Measurements from ENCODE around the gene RTN4RL2.
A peak's percentile ranks its signal among the peaks of the same experiment; 100 is the strongest.

RTN4RL2 gene

DNA sequence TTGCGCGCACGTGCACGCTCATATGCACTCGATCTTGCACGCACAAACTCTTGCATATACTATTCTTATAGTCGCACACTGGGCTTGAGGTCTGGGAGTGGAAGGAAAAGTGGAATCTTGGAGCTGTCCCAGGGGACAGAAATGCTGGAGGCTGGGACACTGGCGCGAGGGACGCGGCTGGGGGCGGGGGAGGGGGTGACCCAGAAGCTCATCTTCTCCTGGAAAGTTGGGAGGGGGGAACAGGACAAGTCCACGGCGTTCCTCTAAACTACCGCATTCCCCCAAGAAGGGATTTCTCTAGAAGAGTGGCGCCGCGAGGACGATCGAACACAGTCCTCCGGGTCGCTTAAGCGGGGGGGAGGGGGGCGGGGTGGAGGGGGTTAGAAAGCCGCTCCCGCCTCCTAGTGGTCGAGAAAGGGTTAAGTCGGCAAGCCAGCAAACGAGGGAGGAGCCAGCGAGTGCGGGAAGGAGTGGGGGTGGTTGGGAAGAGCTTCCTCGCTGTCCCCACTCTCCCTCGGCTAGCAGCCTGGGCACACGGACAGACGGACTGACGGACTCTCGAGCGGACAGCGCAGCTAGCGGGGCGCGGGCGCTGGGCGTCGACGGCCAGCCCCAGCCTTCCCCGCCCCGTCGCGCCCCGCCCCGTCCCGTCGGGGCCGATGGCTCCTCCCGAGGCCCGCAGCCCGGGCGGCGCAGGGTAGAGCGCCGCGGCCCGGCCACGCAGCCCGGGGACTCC is at the start of gene RTN4RL2:
RTN4RL2 (plus strand) TSS at position 507 of the 736 bp plus-strand sequence. CDS start 338 bp downstream, outside the sequence.
- H3K27ac ChIP-seq (ENCODE audit: low read length) = no peak within 1 kb of the TSS
- no CpG with 5 or more reads among the region's 66 CpGs for WGBS (ENCODE audit: insufficient coverage, insufficient read length)
- peaks cover 11% of the 10 kb centered on the region for H3K27me3 ChIP-seq (ENCODE audit: control insufficient read depth, insufficient read depth, low read length)
- H3K4me3 ChIP-seq (ENCODE audit: low read length) = peak within 1 kb of the TSS; percentile 90
- peaks cover 12% of the 10 kb centered on the region for H3K4me1 ChIP-seq (ENCODE audit: control insufficient read depth, insufficient read depth, low read length)
- H3K9me3 ChIP-seq (ENCODE audit: control insufficient read depth, insufficient read depth, low read length) = no peaks in the 10 kb centered on the region
- H3K36me3 ChIP-seq (ENCODE audit: control insufficient read depth, insufficient read depth, low read length) = no peaks in the 10 kb centered on the region
- no peak for DNase-seq (ENCODE audit: low read depth, low spot score)

DNA sequence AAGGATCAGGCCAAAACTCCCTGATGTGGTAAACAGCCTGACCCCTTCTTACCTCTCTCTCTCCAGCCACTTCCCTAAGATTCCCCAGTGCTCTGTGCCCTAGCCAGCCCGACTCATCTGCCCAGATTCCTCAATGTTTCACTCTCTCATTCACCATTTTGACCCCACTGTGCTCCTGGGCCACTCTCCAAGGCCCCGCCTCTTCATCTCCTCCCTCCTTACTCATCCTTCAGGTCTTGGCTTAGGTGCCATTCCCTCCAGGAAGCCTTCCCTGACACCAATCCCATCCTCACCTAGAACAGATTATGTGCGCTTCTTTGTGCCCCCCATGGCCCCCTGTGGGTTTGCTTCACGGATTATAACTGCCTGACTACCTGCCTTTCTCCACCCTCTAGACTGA is 46.6 kb upstream of the RTN4RL2 start:
- H3K4me3 ChIP-seq (ENCODE audit: low read length) = no peak overlapping the region
- H3K27me3 ChIP-seq (ENCODE audit: control insufficient read depth, insufficient read depth, low read length) = no peaks in the 10 kb centered on the region
- peaks cover 24% of the 10 kb centered on the region for H3K36me3 ChIP-seq (ENCODE audit: control insufficient read depth, insufficient read depth, low read length)
- H3K27ac ChIP-seq (ENCODE audit: low read length) = no peak overlapping the region
- no CpG with 5 or more reads among the region's 4 CpGs for WGBS (ENCODE audit: insufficient coverage, insufficient read length)
- no peaks in the 10 kb centered on the region for H3K9me3 ChIP-seq (ENCODE audit: control insufficient read depth, insufficient read depth, low read length)
- no peaks in the 10 kb centered on the region for H3K4me1 ChIP-seq (ENCODE audit: control insufficient read depth, insufficient read depth, low read length)
- DNase-seq (ENCODE audit: low read depth, low spot score) = no peak

DNA sequence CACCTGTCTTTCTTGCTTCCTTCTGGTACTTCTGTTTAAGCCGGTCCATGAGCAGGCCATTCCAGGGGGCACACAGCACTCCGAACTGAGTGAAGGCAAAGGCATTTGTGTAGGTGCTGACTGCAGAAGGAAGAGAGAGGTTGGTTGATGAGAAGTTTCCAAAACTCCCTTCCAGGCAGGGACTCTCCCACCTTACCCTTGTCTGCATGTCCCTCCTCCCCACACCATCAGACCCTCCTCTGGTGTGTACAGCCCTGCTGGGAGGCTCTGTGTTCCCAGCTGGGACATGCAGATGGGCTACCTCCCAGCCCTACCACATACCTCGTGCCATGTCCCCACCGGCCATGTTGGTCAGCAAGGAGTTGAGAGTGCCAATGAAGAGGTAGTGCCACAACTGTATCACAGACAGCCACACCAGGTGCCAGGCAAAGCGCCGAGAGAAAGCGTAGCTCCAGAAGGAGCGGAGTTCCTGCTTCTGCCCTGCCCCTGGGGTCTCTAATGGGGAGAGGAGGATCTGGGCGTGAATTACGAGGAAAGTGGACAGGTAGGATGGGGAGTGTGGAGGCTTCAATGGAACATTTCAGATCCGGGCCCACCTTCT is 45.6 kb upstream of the RTN4RL2 start:
- H3K4me3 ChIP-seq (ENCODE audit: low read length) = no peak overlapping the region
- no CpG with 5 or more reads among the region's 11 CpGs for WGBS (ENCODE audit: insufficient coverage, insufficient read length)
- DNase-seq (ENCODE audit: low read depth, low spot score) = no peak
- H3K27ac ChIP-seq (ENCODE audit: low read length) = no peak overlapping the region
- H3K27me3 ChIP-seq (ENCODE audit: control insufficient read depth, insufficient read depth, low read length) = no peaks in the 10 kb centered on the region
- H3K4me1 ChIP-seq (ENCODE audit: control insufficient read depth, insufficient read depth, low read length) = no peaks in the 10 kb centered on the region
- peaks cover 15% of the 10 kb centered on the region for H3K36me3 ChIP-seq (ENCODE audit: control insufficient read depth, insufficient read depth, low read length)
- no peaks in the 10 kb centered on the region for H3K9me3 ChIP-seq (ENCODE audit: control insufficient read depth, insufficient read depth, low read length)

DNA sequence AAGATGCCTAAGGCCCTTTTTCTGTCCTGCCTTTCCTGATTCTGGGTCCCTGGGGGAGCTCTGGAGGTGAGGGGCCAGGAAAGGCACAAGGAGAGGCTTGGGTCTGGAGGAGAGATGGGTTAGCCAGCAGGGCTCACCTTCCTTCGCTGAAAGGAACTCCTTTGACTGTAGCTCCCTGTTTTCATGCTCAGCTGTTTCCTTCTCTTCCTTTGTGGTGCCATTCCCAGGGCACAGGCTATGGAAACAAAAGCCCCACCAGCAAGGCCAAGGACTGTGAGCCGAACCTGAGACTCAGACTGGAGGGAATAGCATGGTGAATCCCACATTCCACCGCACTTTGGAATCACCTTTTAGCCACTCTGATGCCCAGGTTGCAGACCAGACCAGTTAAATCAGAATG is 43.9 kb upstream of the RTN4RL2 start:
- H3K27ac ChIP-seq (ENCODE audit: low read length) = no peak overlapping the region
- H3K4me1 ChIP-seq (ENCODE audit: control insufficient read depth, insufficient read depth, low read length) = no peaks in the 10 kb centered on the region
- no peak for DNase-seq (ENCODE audit: low read depth, low spot score)
- peaks cover 12% of the 10 kb centered on the region for H3K36me3 ChIP-seq (ENCODE audit: control insufficient read depth, insufficient read depth, low read length)
- H3K9me3 ChIP-seq (ENCODE audit: control insufficient read depth, insufficient read depth, low read length) = no peaks in the 10 kb centered on the region
- WGBS (ENCODE audit: insufficient coverage, insufficient read length) = no CpG with 5 or more reads among the region's 3 CpGs
- H3K27me3 ChIP-seq (ENCODE audit: control insufficient read depth, insufficient read depth, low read length) = no peaks in the 10 kb centered on the region
- H3K4me3 ChIP-seq (ENCODE audit: low read length) = no peak overlapping the region

DNA sequence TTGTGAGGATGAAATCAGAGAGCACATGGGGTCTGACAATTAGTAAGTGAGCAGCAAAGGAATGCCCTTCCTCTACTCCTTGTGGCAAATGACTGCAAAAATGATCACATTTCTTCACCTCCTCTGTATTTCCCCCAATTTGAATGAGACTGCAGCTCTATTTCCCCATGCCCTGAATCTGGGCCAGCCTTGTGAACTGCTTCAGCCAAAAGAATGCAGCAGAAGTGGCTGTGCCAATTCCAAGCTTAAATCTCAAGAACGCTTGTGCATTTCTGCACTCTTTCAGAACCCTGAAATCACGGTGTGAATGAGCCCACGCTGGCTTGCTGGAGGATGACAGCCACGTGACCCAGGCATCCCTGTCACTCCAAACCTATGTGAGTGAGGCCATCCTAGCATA is 43.3 kb upstream of the RTN4RL2 start:
- H3K9me3 ChIP-seq (ENCODE audit: control insufficient read depth, insufficient read depth, low read length) = no peaks in the 10 kb centered on the region
- H3K36me3 ChIP-seq (ENCODE audit: control insufficient read depth, insufficient read depth, low read length) = peaks cover 12% of the 10 kb centered on the region
- no CpG with 5 or more reads among the region's 4 CpGs for WGBS (ENCODE audit: insufficient coverage, insufficient read length)
- no peak for DNase-seq (ENCODE audit: low read depth, low spot score)
- no peaks in the 10 kb centered on the region for H3K27me3 ChIP-seq (ENCODE audit: control insufficient read depth, insufficient read depth, low read length)
- H3K27ac ChIP-seq (ENCODE audit: low read length) = no peak overlapping the region
- no peak overlapping the region for H3K4me3 ChIP-seq (ENCODE audit: low read length)
- H3K4me1 ChIP-seq (ENCODE audit: control insufficient read depth, insufficient read depth, low read length) = no peaks in the 10 kb centered on the region

DNA sequence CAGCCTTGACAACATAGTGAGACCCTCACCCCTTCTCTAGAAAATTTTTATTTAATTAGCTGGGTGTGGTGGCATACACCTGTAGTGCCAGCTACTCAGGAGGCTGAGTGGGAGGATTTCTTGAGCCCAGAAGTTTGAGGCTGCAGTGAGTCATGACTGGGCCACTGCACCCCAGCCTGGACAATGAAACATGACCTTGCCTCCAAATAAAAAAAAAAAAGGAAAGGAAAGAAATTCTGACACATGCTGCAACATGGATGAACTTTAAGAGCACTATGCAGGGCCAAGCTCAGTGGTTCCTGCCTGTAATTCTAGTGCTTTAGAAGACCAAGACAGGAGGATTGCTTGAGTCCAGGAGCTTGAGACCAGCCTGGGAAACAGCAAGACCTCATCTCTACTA is 42.2 kb upstream of the RTN4RL2 start:
- H3K36me3 ChIP-seq (ENCODE audit: control insufficient read depth, insufficient read depth, low read length) = peaks cover 12% of the 10 kb centered on the region
- no peaks in the 10 kb centered on the region for H3K4me1 ChIP-seq (ENCODE audit: control insufficient read depth, insufficient read depth, low read length)

DNA sequence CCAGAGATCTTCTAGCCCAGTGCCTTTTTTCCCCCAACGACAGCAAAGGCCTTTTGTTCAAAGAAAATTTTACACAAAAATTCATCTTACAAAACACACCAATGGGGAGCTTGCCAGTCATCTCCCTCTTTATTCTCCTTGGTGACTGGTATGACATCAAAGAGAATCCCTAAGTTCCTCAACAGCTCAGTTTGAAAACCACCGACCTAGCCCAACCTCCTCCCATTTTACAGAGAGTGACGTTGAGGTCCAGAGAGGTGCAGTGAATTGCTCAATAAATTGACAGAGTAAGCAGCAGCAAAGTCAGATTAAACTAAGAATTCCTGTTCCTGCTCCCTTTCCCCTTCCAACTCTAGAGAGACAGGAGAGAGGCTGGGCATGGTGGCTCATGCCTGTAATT is 41.2 kb upstream of the RTN4RL2 start:
- Histone ChIP-seq H3K27me3 (ENCODE audit: control insufficient read depth, insufficient read depth, low read length) (no peaks in the 10 kb centered on the region), H3K4me3 (ENCODE audit: low read length) (no peak overlapping the region), H3K36me3 (ENCODE audit: control insufficient read depth, insufficient read depth, low read length) (peaks cover 14% of the 10 kb centered on the region; the same call in 1 of the 2 replicates), H3K27ac (ENCODE audit: low read length) (no peak overlapping the region), H3K9me3 (ENCODE audit: control insufficient read depth, insufficient read depth, low read length) (no peaks in the 10 kb centered on the region), H3K4me1 (ENCODE audit: control insufficient read depth, insufficient read depth, low read length) (no peaks in the 10 kb centered on the region)
- no CpG with 5 or more reads among the region's 3 CpGs for WGBS (ENCODE audit: insufficient coverage, insufficient read length)
- DNase-seq (ENCODE audit: low read depth, low spot score) = no peak

More for the DNA sequence above, 42.2 kb upstream of the RTN4RL2 start:
- Histone ChIP-seq H3K9me3 (ENCODE audit: control insufficient read depth, insufficient read depth, low read length) (no peaks in the 10 kb centered on the region), H3K4me3 (ENCODE audit: low read length) (no peak overlapping the region), H3K27ac (ENCODE audit: low read length) (no peak overlapping the region), H3K27me3 (ENCODE audit: control insufficient read depth, insufficient read depth, low read length) (no peaks in the 10 kb centered on the region)
- DNase-seq (ENCODE audit: low read depth, low spot score) = no peak

DNA sequence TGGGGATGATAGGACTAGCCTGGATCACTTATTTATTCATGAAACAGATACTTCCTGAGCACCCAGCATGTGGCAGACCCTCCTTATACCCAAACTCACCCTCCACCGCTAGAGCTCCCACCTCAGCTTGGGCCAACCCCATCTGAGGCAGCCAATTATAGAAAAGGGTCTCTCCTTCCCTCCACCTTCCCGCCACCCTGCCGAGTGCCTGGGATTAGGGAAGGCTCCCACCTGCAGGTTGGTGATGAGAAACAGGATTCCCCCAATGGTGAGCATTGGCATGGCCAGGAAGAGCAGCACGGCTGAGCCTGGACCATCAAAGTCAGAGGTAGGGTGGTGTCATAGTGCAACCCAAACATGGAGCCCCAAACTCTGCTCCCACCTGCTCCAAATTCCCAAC is 39.3 kb upstream of the RTN4RL2 start:
- Histone ChIP-seq H3K27ac (ENCODE audit: low read length) (no peak overlapping the region), H3K9me3 (ENCODE audit: control insufficient read depth, insufficient read depth, low read length) (no peaks in the 10 kb centered on the region), H3K36me3 (ENCODE audit: control insufficient read depth, insufficient read depth, low read length) (peaks cover 7% of the 10 kb centered on the region; the same call in 1 of the 2 replicates), H3K4me1 (ENCODE audit: control insufficient read depth, insufficient read depth, low read length) (no peaks in the 10 kb centered on the region), H3K27me3 (ENCODE audit: control insufficient read depth, insufficient read depth, low read length) (no peaks in the 10 kb centered on the region), H3K4me3 (ENCODE audit: low read length) (no peak overlapping the region)
- no peak for DNase-seq (ENCODE audit: low read depth, low spot score)
- no CpG with 5 or more reads among the region's 4 CpGs for WGBS (ENCODE audit: insufficient coverage, insufficient read length)

DNA sequence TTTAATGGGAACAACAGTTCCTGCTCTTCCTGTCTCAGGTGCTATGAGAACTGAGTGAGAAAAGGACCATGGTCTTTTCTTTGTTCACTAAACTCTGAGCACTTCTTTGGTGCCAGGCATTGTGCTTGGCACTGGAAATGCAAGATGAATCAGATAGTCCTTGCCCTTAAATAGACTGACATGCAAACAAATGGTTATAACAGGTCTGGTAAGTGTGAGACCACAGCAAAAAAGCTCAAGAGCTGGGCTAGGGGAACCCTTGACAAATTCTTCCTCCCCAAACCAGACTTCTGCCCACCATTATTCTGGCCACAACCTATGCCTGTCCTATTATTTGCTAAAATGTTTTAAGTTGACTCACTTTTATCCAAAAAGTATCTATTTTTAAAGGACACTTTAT is 38.5 kb upstream of the RTN4RL2 start:
- Histone ChIP-seq H3K4me3 (ENCODE audit: low read length) (no peak overlapping the region), H3K4me1 (ENCODE audit: control insufficient read depth, insufficient read depth, low read length) (no peaks in the 10 kb centered on the region), H3K27ac (ENCODE audit: low read length) (no peak overlapping the region), H3K27me3 (ENCODE audit: control insufficient read depth, insufficient read depth, low read length) (no peaks in the 10 kb centered on the region), H3K36me3 (ENCODE audit: control insufficient read depth, insufficient read depth, low read length) (peaks cover 7% of the 10 kb centered on the region; the same call in 1 of the 2 replicates), H3K9me3 (ENCODE audit: control insufficient read depth, insufficient read depth, low read length) (no peaks in the 10 kb centered on the region)
- DNase-seq (ENCODE audit: low read depth, low spot score) = no peak

DNA sequence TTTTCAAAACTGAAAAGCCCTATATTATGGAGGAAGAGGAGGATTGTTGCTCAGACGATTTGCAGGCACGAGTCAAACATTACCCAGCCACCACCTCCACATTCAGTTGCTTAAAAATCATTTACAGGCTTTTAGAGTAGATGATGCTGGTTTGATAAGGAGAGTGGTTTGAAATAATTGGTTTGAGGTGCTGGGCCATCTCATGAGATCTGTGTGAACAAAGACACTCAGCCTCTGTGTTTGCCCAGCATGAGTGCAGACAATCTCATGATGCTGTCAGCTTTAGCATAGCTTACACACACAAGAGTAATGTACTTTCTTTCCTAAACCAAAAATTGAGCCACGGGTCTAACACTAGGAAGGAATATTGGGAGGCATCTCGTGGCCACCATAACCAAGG is 37.7 kb upstream of the RTN4RL2 start:
- peaks cover 3% of the 10 kb centered on the region; the same call in 1 of the 2 replicates for H3K36me3 ChIP-seq (ENCODE audit: control insufficient read depth, insufficient read depth, low read length)
- peaks cover 3% of the 10 kb centered on the region; the same call in 1 of the 2 replicates for H3K4me1 ChIP-seq (ENCODE audit: control insufficient read depth, insufficient read depth, low read length)
- no CpG with 5 or more reads among the region's 4 CpGs for WGBS (ENCODE audit: insufficient coverage, insufficient read length)

More for the DNA sequence above, 37.7 kb upstream of the RTN4RL2 start:
- Histone ChIP-seq H3K27me3 (ENCODE audit: control insufficient read depth, insufficient read depth, low read length) (no peaks in the 10 kb centered on the region), H3K9me3 (ENCODE audit: control insufficient read depth, insufficient read depth, low read length) (no peaks in the 10 kb centered on the region), H3K4me3 (ENCODE audit: low read length) (no peak overlapping the region), H3K27ac (ENCODE audit: low read length) (no peak overlapping the region)
- no peak for DNase-seq (ENCODE audit: low read depth, low spot score)
